ENCODE data around the gene AGTR1.

The AGTR1 gene

GRCh38 chr3:148697306-148698189 is at the start of gene AGTR1:
AGTR1 (plus strand) TSS chr3:148697903; CDS start chr3:148741036, 43,133 bp downstream.
- no peak for DNase-seq (ENCODE audit: low read depth)

GRCh38 chr3:148648685-148649352 is 48.9 kb upstream of the AGTR1 start:
- no peak for DNase-seq (ENCODE audit: low read depth)

- no peak for DNase-seq (ENCODE audit: low read depth)
Observed at GRCh38 chr3:148651549-148651948, 46.2 kb upstream of the AGTR1 start.

- DNase-seq (ENCODE audit: low read depth), result no peak
Observed at GRCh38 chr3:148654433-148654832, 43.3 kb upstream of the AGTR1 start.

- no peak for DNase-seq (ENCODE audit: low read depth)
Observed at GRCh38 chr3:148657470-148657869, 40.2 kb upstream of the AGTR1 start.

GRCh38 chr3:148659512-148659911 is 38.2 kb upstream of the AGTR1 start:
- DNase-seq (ENCODE audit: low read depth), result no peak

- no peak for DNase-seq (ENCODE audit: low read depth)
Observed at GRCh38 chr3:148680289-148680688, 17.4 kb upstream of the AGTR1 start.

GRCh38 chr3:148681080-148681479 is 16.6 kb upstream of the AGTR1 start:
- DNase-seq (ENCODE audit: low read depth), result no peak

GRCh38 chr3:148682997-148683396 is 14.7 kb upstream of the AGTR1 start:
- no peak for DNase-seq (ENCODE audit: low read depth)

- no peak for DNase-seq (ENCODE audit: low read depth)
Observed at GRCh38 chr3:148694116-148694515, 3.6 kb upstream of the AGTR1 start.

GRCh38 chr3:148698190-148698810 is 597 bp downstream of the AGTR1 start:
- no peak for DNase-seq (ENCODE audit: low read depth)

- no peak for DNase-seq (ENCODE audit: low read depth)
Observed at GRCh38 chr3:148705314-148705713, 7.6 kb downstream of the AGTR1 start.

- DNase-seq (ENCODE audit: low read depth), result no peak
Observed at GRCh38 chr3:148707601-148708380, 10.1 kb downstream of the AGTR1 start.

GRCh38 chr3:148708409-148708808 is 10.7 kb downstream of the AGTR1 start:
- DNase-seq (ENCODE audit: low read depth), result no peak

- DNase-seq (ENCODE audit: low read depth), result no peak
Observed at GRCh38 chr3:148709560-148710253, 12.0 kb downstream of the AGTR1 start.

GRCh38 chr3:148710665-148711064 is 13.0 kb downstream of the AGTR1 start:
- no peak for DNase-seq (ENCODE audit: low read depth)

GRCh38 chr3:148711981-148712666 is 14.4 kb downstream of the AGTR1 start:
- DNase-seq (ENCODE audit: low read depth), result no peak

GRCh38 chr3:148714521-148714920 is 16.8 kb downstream of the AGTR1 start:
- DNase-seq (ENCODE audit: low read depth), result no peak

GRCh38 chr3:148716657-148717056 is 19.0 kb downstream of the AGTR1 start:
- no peak for DNase-seq (ENCODE audit: low read depth)

- DNase-seq (ENCODE audit: low read depth), result no peak
Observed at GRCh38 chr3:148717885-148718561, 20.3 kb downstream of the AGTR1 start.
